H9 (cell line): ENCODE data around the gene C14orf132. TPM values are rescaled to one million over a fixed set of nuclear protein-coding genes. Genes with fewer than 3 reads are reported as not detected.

Source experiments
- DNase-seq: peaks from one replicate; pipeline ENCODE4 v3.0.0-alpha.2; 2017
- H2AFZ ChIP-seq: one replicate; pipeline ENCODE4 v1.6.1; 2013; ENCODE audit warnings: mild to moderate bottlenecking, low read length, control low read depth, moderate library complexity
- H2AK5ac ChIP-seq: 2 replicates; pipeline ENCODE4 v1.6.1; 2013; ENCODE audit warnings: low read length, control low read depth, mixed read lengths; ENCODE audit not compliant: insufficient read length
- H2BK120ac ChIP-seq: one replicate; pipeline ENCODE4 v1.6.1; 2013; ENCODE audit warnings: low read depth, mild to moderate bottlenecking, low read length, control low read depth, inconsistent platforms; ENCODE audit not compliant: poor library complexity, severe bottlenecking
- H2BK12ac ChIP-seq: 2 replicates; pipeline ENCODE4 v1.6.1; 2013; ENCODE audit warnings: low read length, control low read depth, mixed read lengths, low read depth; ENCODE audit not compliant: insufficient read length
- H2BK15ac ChIP-seq: 2 replicates; pipeline ENCODE4 v1.6.1; 2013; ENCODE audit warnings: low read depth, low read length, control low read depth
- H2BK20ac ChIP-seq: one replicate; pipeline ENCODE4 v1.6.1; 2013; ENCODE audit warnings: low read depth, mild to moderate bottlenecking, low read length, control low read depth, inconsistent platforms; ENCODE audit not compliant: poor library complexity, severe bottlenecking
- H2BK5ac ChIP-seq: 2 replicates; pipeline ENCODE4 v1.6.1; 2013; ENCODE audit warnings: low read length, control low read depth, mixed read lengths; ENCODE audit not compliant: insufficient read length
- H3K14ac ChIP-seq: 2 replicates; pipeline ENCODE4 v1.6.1; 2013; ENCODE audit warnings: low read length, control low read depth; ENCODE audit not compliant: insufficient read depth
- H3K18ac ChIP-seq: 2 replicates; pipeline ENCODE4 v1.6.1; 2013; ENCODE audit warnings: low read depth, mild to moderate bottlenecking, mixed read lengths, low read length, control low read depth; ENCODE audit not compliant: insufficient read length
- H3K23ac ChIP-seq: 2 replicates; pipeline ENCODE4 v1.6.1; 2013; ENCODE audit warnings: low read length, control low read depth, mixed read lengths, low read depth; ENCODE audit not compliant: insufficient read length
- H3K23me2 ChIP-seq: 2 replicates; pipeline ENCODE4 v1.6.1; 2013; ENCODE audit warnings: low read depth, mild to moderate bottlenecking, mixed read lengths, low read length, control low read depth; ENCODE audit not compliant: insufficient read length, poor library complexity, severe bottlenecking
- H3K27ac ChIP-seq: 2 replicates; pipeline ENCODE4 v1.5.1; 2013; ENCODE audit warnings: low read length, control low read depth, mixed read lengths, low read depth; ENCODE audit not compliant: insufficient read length
- H3K27me3 ChIP-seq: 2 replicates; pipeline ENCODE4 v1.6.1; 2013; ENCODE audit warnings: low read length, control low read depth, inconsistent platforms; ENCODE audit not compliant: insufficient read depth
- H3K4ac ChIP-seq: 2 replicates; pipeline ENCODE4 v1.6.1; 2013; ENCODE audit warnings: low read depth, mild to moderate bottlenecking, control low read depth, inconsistent platforms, low read length, moderate library complexity
- H3K4me1 ChIP-seq: 2 replicates; pipeline ENCODE4 v1.6.1; 2013; ENCODE audit warnings: low read length, control low read depth, inconsistent platforms; ENCODE audit not compliant: insufficient read depth
- H3K4me2 ChIP-seq: 2 replicates; pipeline ENCODE4 v1.6.1; 2013; ENCODE audit warnings: low read length, control low read depth, mixed read lengths; ENCODE audit not compliant: insufficient read length, insufficient read depth
- H3K56ac ChIP-seq: 2 replicates; pipeline ENCODE4 v1.6.1; 2013; ENCODE audit warnings: low read depth, mild to moderate bottlenecking, mixed read lengths, low read length, control low read depth; ENCODE audit not compliant: insufficient read length
- H3K79me1 ChIP-seq: 2 replicates; pipeline ENCODE4 v1.6.1; 2013; ENCODE audit warnings: low read depth, mild to moderate bottlenecking, moderate library complexity, low read length, control low read depth, inconsistent platforms; ENCODE audit not compliant: insufficient read depth, poor library complexity, severe bottlenecking
- H3K79me2 ChIP-seq: 2 replicates; pipeline ENCODE4 v1.6.1; 2013; ENCODE audit warnings: low read length, control low read depth, inconsistent platforms; ENCODE audit not compliant: insufficient read depth
- H3K9ac ChIP-seq: 2 replicates; pipeline ENCODE4 v1.6.1; 2013; ENCODE audit warnings: low read length, control low read depth, mixed read lengths; ENCODE audit not compliant: insufficient read length; ENCODE audit errors: extremely low read depth
- H3K9me3 ChIP-seq: one replicate; pipeline ENCODE4 v1.6.1; 2013; ENCODE audit warnings: low read depth, low read length, inconsistent platforms; ENCODE audit not compliant: control insufficient read depth
- H3T11ph ChIP-seq: one replicate; pipeline ENCODE4 v1.6.1; 2013; ENCODE audit warnings: mild to moderate bottlenecking, low read length, control low read depth, inconsistent platforms
- H4K20me1 ChIP-seq: one replicate; pipeline ENCODE4 v1.6.1; 2013; ENCODE audit not compliant: control insufficient read depth, insufficient read length, insufficient read depth
- H4K5ac ChIP-seq: 2 replicates; pipeline ENCODE4 v1.6.1; 2013; ENCODE audit warnings: low read depth, mild to moderate bottlenecking, mixed read lengths, low read length, control low read depth; ENCODE audit not compliant: insufficient read length
- H4K8ac ChIP-seq: replicated peaks from 2 replicates; pipeline ENCODE4 v1.6.1; 2013; ENCODE audit warnings: low read length, control low read depth, mixed read lengths, low read depth; ENCODE audit not compliant: insufficient read length
- H4K91ac ChIP-seq: 2 replicates; pipeline ENCODE4 v1.6.1; 2013; ENCODE audit warnings: low read depth, mild to moderate bottlenecking, moderate library complexity, mixed read lengths, low read length, control low read depth; ENCODE audit not compliant: insufficient read length
- H3K27ac Mint-ChIP-seq, 3 experiments: 2 replicates in 2 of 3; 3 replicates in 1 of 3; pipeline ENCODE4 v1.8.0; 2020 to 2021; ENCODE audit warnings: mixed read lengths in 3 of 3, mild to moderate bottlenecking in 1 of 3, moderate library complexity in 1 of 3
- H3K27me3 Mint-ChIP-seq: 2 replicates; pipeline ENCODE4 v1.8.0; 2021; ENCODE audit warnings: low read depth, mild to moderate bottlenecking, moderate library complexity, mixed read lengths
- H3K36me3 Mint-ChIP-seq, 3 experiments: 2 replicates in 2 of 3; 3 replicates in 1 of 3; pipeline ENCODE4 v1.8.0; 2020 to 2021; ENCODE audit warnings: low read depth in 3 of 3, mixed read lengths in 3 of 3; ENCODE audit not compliant: insufficient read depth in 1 of 3
- H3K4me1 Mint-ChIP-seq, 2 experiments: 2 replicates each; pipeline ENCODE4 v1.8.0; 2020; ENCODE audit warnings: mixed read lengths in 2 of 2
- H3K4me3 Mint-ChIP-seq, 2 experiments: 2 replicates in 1 of 2; 3 replicates in 1 of 2; pipeline ENCODE4 v1.8.0; 2020 to 2021; ENCODE audit warnings: mild to moderate bottlenecking in 2 of 2, mixed read lengths in 2 of 2, moderate library complexity in 1 of 2
- H3K9me3 Mint-ChIP-seq, 2 experiments: 2 replicates in 1 of 2; 3 replicates in 1 of 2; pipeline ENCODE4 v1.8.0; 2020; ENCODE audit warnings: mild to moderate bottlenecking in 2 of 2, mixed read lengths in 2 of 2, moderate library complexity in 1 of 2
- CTCF ChIP-seq: fragments of 200-600 bp; sonication (generic); conservative IDR thresholded peaks from 3 replicates; pipeline ENCODE4 v1.8.0; 2021; ENCODE audit warnings: antibody characterized with exemption, mild to moderate bottlenecking
- WGBS: extraction: QIAGEN DNeasy Blood & Tissue Kit; methylation state at CpG from one replicate; pipeline ENCODE4 v1.1.7; 2013; ENCODE audit warnings: missing lambda C conversion rate, low lambda C conversion rate, mixed read lengths; ENCODE audit not compliant: insufficient read length; ENCODE audit errors: extremely low coverage; 5-methylcytosine and 5-hydroxymethylcytosine counted together
- total RNA-seq: library from RNA; stranded (reverse); gene quantifications from 2 replicates; pipeline ENCODE4 v1.2.1, GENCODE V29; 2021

The C14orf132 gene
- total RNA-seq, 1 experiment from 2014 or later, result 5.7 TPM

DNA sequence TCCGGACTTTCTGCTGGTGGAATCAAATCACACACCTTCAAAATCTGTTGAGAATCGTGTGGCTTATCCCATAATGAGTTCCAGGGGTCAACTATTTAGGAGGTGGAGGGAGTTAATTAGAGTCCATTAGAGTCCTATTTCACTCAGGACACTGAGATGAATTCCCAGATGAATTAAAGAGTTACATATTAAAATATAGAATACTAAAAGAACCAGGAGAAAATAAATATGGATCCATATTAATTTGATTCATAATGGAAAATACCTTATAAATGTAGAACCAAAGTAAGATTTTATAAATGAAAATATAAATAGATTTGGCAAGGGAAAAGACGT lies 44.6 kb upstream of the C14orf132 start:
- Histone ChIP-seq H4K5ac (no peak overlapping the region), H3K27me3 (no peaks in the 10 kb centered on the region), H3K9ac (no peak overlapping the region), H3K4me1 (peaks cover 3% of the 10 kb centered on the region), H3K4me2 (no peak overlapping the region), H3K56ac (no peak overlapping the region), H4K8ac (no peak overlapping the region), H3K18ac (no peak overlapping the region), H3K27ac (no peak overlapping the region), H2BK20ac (no peak overlapping the region), H4K91ac (no peak overlapping the region), H4K20me1 (no peaks in the 10 kb centered on the region), H3K79me1 (no peaks in the 10 kb centered on the region), H3K23me2 (no peaks in the 10 kb centered on the region), H3K79me2 (no peaks in the 10 kb centered on the region), H3K4ac (no peak overlapping the region), H2AK5ac (no peak overlapping the region), H3K9me3 (peaks cover 9% of the 10 kb centered on the region), H2BK5ac (no peak overlapping the region), H3T11ph (no peak overlapping the region), H2BK15ac (no peak overlapping the region), H2BK120ac (no peak overlapping the region), H2AFZ (no peak overlapping the region), H2BK12ac (no peak overlapping the region), H3K23ac (no peak overlapping the region), H3K14ac (no peak overlapping the region)
- no peak overlapping the region for H3K4me3 Mint-ChIP-seq
- WGBS, result no CpG with 5 or more reads among the region's 3 CpGs
- H3K9me3 Mint-ChIP-seq, result peaks cover 27 to 29% of the 10 kb centered on the region in 2 experiments
- H3K27me3 Mint-ChIP-seq, result peaks cover 5% of the 10 kb centered on the region
- H3K27ac Mint-ChIP-seq, result no peak overlapping the region
- no peak; the same call in 2 of the 3 replicates for TF ChIP-seq CTCF
- no peak for DNase-seq
- H3K36me3 Mint-ChIP-seq, result peaks cover 18 to 33% (median 23%) of the 10 kb centered on the region in 3 experiments
- H3K4me1 Mint-ChIP-seq, result peaks cover 20 to 21% of the 10 kb centered on the region in 2 experiments
